AG09309 (cell line): ENCODE data around the gene MYH7.

Experiments
- DNase-seq: peaks from one replicate; pipeline ENCODE4 v3.0.0-alpha.2; 2010; ENCODE audit warnings: low read depth
- H3K4me3 ChIP-seq: 2 replicates; pipeline ENCODE4 v1.5.1; 2011; ENCODE audit warnings: mild to moderate bottlenecking, low read depth, low read length, moderate library complexity; ENCODE audit not compliant: control insufficient read depth
- TF ChIP-seq, protein P1 (sequence below): IDR thresholded peaks from 2 replicates; pipeline ENCODE4 v1.5.1; 2011; ENCODE audit warnings: mild to moderate bottlenecking, low read depth, low read length, inconsistent platforms; ENCODE audit not compliant: insufficient read depth, control insufficient read depth; ENCODE audit errors: missing control alignments

The MYH7 gene

DNA sequence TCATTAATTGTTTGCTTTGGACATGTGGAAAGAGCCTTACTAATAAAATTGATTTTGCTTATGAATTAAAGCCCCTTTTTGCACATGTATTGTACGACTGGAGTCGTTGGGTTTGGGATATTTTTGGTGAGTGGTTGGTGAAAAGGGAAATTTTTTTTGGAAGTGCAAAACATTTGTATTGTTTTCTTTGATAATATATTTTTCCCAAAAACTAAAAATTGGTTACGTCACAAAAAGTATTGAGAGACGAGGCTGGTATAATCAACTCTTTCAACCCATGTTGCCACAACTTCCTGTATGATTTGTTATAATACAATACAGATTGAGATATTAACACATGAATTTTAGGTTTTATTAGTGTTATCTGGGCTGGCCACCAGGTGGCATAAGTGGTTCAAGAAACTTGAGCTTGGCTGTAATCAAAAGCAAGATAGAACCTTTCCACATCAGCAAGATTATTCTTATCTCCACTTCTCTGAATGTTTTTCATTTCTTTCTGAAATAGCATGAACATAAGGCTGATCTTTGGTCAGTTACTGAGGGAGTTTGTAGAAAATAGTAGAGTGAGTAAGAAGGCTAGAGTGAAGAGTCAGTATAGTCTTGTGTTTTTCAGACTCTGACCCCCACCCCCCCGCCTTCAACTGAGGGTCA is 42.8 kb upstream of the MYH7 start:
- TF ChIP-seq, protein P1, sequence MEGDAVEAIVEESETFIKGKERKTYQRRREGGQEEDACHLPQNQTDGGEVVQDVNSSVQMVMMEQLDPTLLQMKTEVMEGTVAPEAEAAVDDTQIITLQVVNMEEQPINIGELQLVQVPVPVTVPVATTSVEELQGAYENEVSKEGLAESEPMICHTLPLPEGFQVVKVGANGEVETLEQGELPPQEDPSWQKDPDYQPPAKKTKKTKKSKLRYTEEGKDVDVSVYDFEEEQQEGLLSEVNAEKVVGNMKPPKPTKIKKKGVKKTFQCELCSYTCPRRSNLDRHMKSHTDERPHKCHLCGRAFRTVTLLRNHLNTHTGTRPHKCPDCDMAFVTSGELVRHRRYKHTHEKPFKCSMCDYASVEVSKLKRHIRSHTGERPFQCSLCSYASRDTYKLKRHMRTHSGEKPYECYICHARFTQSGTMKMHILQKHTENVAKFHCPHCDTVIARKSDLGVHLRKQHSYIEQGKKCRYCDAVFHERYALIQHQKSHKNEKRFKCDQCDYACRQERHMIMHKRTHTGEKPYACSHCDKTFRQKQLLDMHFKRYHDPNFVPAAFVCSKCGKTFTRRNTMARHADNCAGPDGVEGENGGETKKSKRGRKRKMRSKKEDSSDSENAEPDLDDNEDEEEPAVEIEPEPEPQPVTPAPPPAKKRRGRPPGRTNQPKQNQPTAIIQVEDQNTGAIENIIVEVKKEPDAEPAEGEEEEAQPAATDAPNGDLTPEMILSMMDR: peak; percentile 59
- no peak overlapping the region for H3K4me3 ChIP-seq
- DNase-seq: peak; percentile 29

DNA sequence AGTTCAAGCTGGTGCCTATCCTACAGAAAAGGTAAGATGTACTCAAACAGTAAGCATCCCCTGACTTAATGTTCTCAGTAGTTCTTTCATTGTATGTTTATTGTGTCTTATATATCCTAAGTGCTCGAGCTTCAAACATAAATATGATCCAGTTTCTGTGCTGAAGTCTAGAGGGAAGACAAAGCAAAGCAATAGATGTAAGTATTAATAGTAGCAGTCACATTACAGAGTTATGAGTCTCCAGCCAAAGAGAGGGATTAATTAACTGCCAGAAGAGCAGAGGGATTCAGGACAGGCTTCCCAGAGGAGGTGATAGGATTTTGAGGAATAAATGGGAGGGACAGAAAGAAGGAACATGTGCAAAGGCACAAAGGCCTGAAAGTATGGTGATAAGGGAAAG is 35.5 kb upstream of the MYH7 start:
- TF ChIP-seq, protein P1: no peak
- no peak for DNase-seq
- H3K4me3 ChIP-seq: no peak overlapping the region

DNA sequence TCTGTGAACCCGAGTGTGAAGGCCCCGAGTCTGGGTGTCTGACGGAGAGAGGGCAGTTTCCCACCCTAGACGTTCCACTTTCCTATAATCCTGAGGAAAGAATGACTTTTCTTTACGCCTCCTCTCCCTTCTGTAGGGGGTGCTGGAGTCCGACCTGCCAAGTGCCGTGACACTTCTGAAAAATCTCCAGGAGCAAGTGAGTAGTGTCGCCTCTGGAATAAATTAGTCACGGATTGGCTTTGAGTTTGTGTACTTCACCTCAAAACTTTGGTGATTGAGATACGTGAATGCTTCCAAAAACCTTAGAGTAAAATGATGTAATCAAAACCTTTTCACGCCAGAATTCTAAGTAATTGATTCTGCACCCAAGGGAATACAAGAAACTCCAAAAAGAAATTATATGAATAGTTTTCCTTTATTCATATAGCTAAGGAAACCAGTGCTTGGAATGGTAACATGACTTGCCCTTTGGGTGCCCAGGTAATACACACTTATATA is 34.5 kb upstream of the MYH7 start:
- TF ChIP-seq, protein P1: no peak
- peak overlapping the region; percentile 97 for H3K4me3 ChIP-seq
- DNase-seq: no peak

DNA sequence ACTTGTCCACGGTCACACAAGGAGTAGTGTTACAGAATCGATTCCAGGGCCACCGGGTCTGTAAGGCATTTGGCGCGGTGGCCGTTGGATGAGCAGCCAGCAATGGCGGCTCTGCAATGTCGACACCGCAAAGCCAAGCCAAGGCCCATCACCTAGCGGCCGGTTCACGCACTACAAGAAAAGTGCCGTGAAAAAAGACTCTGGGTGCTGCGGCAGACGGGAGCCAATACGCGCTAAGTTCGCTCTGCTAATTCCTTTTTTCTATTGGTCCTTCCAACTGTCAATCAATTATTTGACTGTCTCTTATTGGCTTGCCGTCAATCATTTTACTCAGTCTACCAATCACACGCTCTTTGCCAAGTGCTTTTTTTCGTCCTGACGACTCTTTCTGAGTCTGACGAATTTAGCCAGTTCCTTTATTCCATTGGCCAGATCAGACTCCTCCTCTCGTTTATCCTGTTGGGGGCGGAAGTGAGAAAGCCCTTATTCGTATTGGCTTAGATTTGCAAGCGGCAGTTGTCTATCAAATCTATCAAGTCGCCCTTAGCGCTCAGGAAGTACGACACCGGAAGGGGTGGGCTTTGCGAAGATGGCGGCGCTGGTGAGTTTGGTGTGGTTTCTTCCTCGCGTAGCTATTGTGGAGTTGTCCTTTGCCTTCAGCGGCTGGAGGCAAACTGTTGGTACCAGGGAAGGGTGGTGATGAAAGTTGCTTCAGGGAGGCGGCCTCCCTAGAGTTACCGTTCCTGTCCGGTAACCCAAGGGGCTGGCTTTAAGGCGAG is 33.9 kb upstream of the MYH7 start, which contains the start of gene NGDN:
NGDN (plus strand) TSS at position 577 of the 779 bp plus-strand sequence; CDS start at position 590, 13 bp downstream.
- peak; percentile 100 for DNase-seq
- TF ChIP-seq, protein P1: peak; percentile 84
- peak within 1 kb of the TSS; percentile 97 for H3K4me3 ChIP-seq

DNA sequence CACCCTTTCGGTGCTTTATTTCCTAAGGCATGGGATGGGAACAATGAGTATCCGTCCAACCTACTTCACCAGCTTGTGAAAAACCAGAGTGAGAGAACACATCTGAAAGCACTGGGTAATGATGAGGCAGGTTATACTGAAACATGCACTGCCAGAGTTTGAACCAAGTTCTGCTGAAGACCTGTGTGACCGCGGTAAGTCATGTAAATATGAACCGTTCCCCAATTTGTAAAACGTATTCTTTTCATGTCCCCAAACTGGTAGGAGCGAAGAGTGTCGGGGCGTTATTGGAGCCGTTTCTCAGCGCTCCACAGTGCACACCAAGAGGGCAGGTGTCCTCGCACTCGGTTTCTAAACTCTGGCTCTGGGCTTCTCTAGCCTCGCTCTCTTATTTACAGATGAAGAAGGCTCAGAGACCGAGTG is 33.3 kb upstream of the MYH7 start:
- TF ChIP-seq, protein P1: no peak
- H3K4me3 ChIP-seq: peak overlapping the region; percentile 29
- no peak for DNase-seq

DNA sequence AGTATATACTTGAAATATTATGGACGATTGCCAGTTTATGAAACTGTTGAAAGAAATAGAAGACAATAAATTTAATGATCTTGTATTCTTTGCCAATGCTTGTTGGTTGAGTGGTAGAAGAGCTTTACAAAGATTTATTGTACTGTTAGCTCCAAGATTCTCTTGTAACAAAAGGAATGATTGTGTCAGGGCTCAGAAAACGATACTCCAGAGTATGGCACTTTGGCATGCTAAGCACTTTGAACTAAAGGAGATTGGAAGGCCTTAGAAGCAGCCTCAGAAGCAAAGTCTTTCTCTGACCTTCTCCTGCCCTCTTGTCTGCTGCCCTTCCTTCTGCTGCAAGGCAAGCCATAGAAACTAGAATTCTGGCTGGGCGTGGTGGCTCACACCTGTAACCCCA is 29.8 kb upstream of the MYH7 start:
- DNase-seq: no peak
- TF ChIP-seq, protein P1: no peak
- no peak overlapping the region for H3K4me3 ChIP-seq
